Activated T-helper 17 cell treated with anti-CD3 and anti-CD28 coated beads, Interleukin-2, amount 50 U/mL, for 72 hours (primary cell): Measurements from ENCODE around the gene SDS. TPM values are rescaled to one million over a fixed set of nuclear protein-coding genes. Genes with fewer than 3 reads are reported as not detected.

Source experiments
- ATAC-seq: fragments of 150-1000 bp; cut with Tn5 transposase; replicated peaks from 2 replicates; pipeline ENCODE4 v1.10.0; 2021; ENCODE audit warnings: mild to moderate bottlenecking, moderate library complexity
- H3K27ac Mint-ChIP-seq: one replicate; pipeline ENCODE4 v1.8.0; 2022; ENCODE audit warnings: mixed read lengths
- H3K27me3 Mint-ChIP-seq: one replicate; pipeline ENCODE4 v1.8.0; 2022; ENCODE audit warnings: mixed read lengths
- H3K36me3 Mint-ChIP-seq: one replicate; pipeline ENCODE4 v1.8.0; 2022; ENCODE audit warnings: low read depth, mild to moderate bottlenecking, mixed read lengths
- H3K4me1 Mint-ChIP-seq: one replicate; pipeline ENCODE4 v1.8.0; 2022; ENCODE audit warnings: mixed read lengths
- H3K4me3 Mint-ChIP-seq: one replicate; pipeline ENCODE4 v1.8.0; 2022; ENCODE audit warnings: mild to moderate bottlenecking, mixed read lengths
- H3K9me3 Mint-ChIP-seq: one replicate; pipeline ENCODE4 v1.8.0; 2022; ENCODE audit warnings: mixed read lengths
- total RNA-seq, 2 donors: library from RNA; stranded (reverse); gene quantifications; one replicate each; pipeline ENCODE4 v1.2.3, GENCODE V29; 2022

Gene SDS
- total RNA-seq, 2 donors from 2014 or later = not detected

GRCh38 chr12:113345318-113345717 is 58.4 kb downstream of the SDS start:
- H3K27me3 Mint-ChIP-seq = peaks cover 7% of the 10 kb centered on the region
- H3K9me3 Mint-ChIP-seq = no peaks in the 10 kb centered on the region
- H3K4me3 Mint-ChIP-seq = no peak overlapping the region
- H3K36me3 Mint-ChIP-seq = no peaks in the 10 kb centered on the region
- H3K4me1 Mint-ChIP-seq = peaks cover 4% of the 10 kb centered on the region
- no peak overlapping the region for H3K27ac Mint-ChIP-seq
- no peak for ATAC-seq

Other genes with a start within 250 kb of the SDS start
- 10 to 100 TPM; 47.4 to 86.9 TPM for gene DDX54, start 218.4 kb downstream of the SDS start, total RNA-seq
- 10 to 100 TPM; 14.2 to 23.9 TPM for gene RITA1, start 218.2 kb downstream of the SDS start, total RNA-seq
- gene TPCN1, start 182.4 kb downstream of the SDS start, total RNA-seq = 10 to 100 TPM; 29.4 to 67.7 TPM
- 10 to 100 TPM; 23.2 to 28.4 TPM for gene SLC8B1, start 68.8 kb downstream of the SDS start, total RNA-seq
- gene PLBD2, start 45.3 kb downstream of the SDS start, total RNA-seq = 10 to 100 TPM; 18.5 to 21.5 TPM
- gene SDSL, start 18.5 kb upstream of the SDS start, total RNA-seq = under 1 TPM; 0.24 to 0.69 TPM
- not detected for gene LHX5, start 68.0 kb upstream of the SDS start, total RNA-seq